A549 (cell line): Measurements from ENCODE around the gene SREBF1.

ENCODE experiments used
- EHMT2 ChIP-seq: fragments of 200-600 bp; sonication (generic); IDR thresholded peaks from 2 replicates; pipeline ENCODE4 v1.6.1; 2016; ENCODE audit warnings: antibody characterized with exemption, low read depth, mild to moderate bottlenecking, moderate library complexity
- ESRRA ChIP-seq: fragments of 150-350 bp; IDR thresholded peaks from 2 replicates; pipeline ENCODE4 v1.6.1; 2014; ENCODE audit warnings: mild to moderate bottlenecking, low read length, borderline replicate concordance
- NPAS2 ChIP-seq: fragments of 250-450 bp; sonication (Bioruptor Pico); IDR thresholded peaks from 2 replicates; pipeline ENCODE4 v1.8.0; 2022; ENCODE audit warnings: mild to moderate bottlenecking, moderate library complexity, borderline replicate concordance
- POLR2A ChIP-seq: IDR thresholded peaks from 2 replicates; pipeline ENCODE4 v1.6.1; 2012; ENCODE audit warnings: mild to moderate bottlenecking, low read length
- ZFP36 ChIP-seq: fragments of 450-650 bp; IDR thresholded peaks from 2 replicates; pipeline ENCODE4 v1.6.1; 2014; ENCODE audit warnings: borderline replicate concordance; ENCODE audit not compliant: partially characterized antibody
- TF ChIP-seq, protein P1 (sequence below): fragments of 150-350 bp; IDR thresholded peaks from 2 replicates; pipeline ENCODE4 v1.6.1; 2014; ENCODE audit warnings: low read depth, mild to moderate bottlenecking, low read length
- TF ChIP-seq, protein P2 (sequence below): fragments of >200 bp; sonication (Bioruptor Twin); formaldehyde crosslinking; IDR thresholded peaks from 3 replicates; pipeline ENCODE4 v1.5.1; 2016
- TF ChIP-seq, protein P3 (sequence below): fragments of 200-600 bp; sonication (generic); IDR thresholded peaks from 2 replicates; pipeline ENCODE4 v1.6.1; 2016; ENCODE audit warnings: antibody characterized with exemption, mild to moderate bottlenecking, moderate library complexity
- TF ChIP-seq, protein P4 (sequence below): IDR thresholded peaks from 2 replicates; pipeline ENCODE4 v1.6.1; 2012
- TF ChIP-seq, protein P5 (sequence below): IDR thresholded peaks from 2 replicates; pipeline ENCODE4 v1.6.1; 2012

DNA sequence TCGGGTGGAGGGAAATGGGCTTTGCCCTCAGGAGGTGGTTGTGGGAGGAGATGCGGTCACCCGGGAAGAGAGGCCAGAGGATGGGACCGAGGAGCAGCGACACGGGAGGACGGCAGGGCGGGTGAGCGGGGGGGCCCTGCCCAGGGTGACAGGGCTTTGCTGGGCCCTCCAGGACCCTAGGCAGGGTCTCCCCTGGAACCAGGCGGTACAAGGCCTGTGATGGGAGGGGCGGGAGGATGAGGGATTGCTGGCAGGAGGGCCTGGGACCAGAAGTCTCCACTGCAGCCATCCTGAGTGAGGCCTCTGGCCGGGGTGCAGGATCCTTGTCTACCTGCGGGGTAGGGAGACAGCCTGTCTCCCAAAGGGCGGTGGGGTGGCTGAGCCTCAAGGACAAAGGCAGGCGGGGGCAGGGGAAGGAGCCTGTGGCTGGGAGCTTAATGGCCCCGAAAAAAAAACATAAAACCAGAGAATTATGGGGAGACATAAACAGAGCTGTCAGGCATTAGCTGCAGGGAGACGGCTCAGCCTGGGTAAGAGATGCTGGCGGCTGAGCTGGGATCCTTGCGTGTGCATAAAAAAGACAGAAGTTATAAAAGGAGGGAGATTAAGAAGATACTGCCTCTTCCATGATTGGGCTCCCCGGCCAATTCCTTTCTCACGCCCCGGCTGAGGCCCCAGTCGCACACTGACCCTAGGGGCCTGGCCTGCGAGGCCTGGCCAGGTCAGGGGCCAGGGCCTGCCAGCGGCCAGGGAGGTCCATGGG is 66.7 kb downstream of the SREBF1 start:
- TF ChIP-seq, protein P1, sequence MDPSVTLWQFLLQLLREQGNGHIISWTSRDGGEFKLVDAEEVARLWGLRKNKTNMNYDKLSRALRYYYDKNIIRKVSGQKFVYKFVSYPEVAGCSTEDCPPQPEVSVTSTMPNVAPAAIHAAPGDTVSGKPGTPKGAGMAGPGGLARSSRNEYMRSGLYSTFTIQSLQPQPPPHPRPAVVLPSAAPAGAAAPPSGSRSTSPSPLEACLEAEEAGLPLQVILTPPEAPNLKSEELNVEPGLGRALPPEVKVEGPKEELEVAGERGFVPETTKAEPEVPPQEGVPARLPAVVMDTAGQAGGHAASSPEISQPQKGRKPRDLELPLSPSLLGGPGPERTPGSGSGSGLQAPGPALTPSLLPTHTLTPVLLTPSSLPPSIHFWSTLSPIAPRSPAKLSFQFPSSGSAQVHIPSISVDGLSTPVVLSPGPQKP, result no peak
- TF ChIP-seq, protein P2, sequence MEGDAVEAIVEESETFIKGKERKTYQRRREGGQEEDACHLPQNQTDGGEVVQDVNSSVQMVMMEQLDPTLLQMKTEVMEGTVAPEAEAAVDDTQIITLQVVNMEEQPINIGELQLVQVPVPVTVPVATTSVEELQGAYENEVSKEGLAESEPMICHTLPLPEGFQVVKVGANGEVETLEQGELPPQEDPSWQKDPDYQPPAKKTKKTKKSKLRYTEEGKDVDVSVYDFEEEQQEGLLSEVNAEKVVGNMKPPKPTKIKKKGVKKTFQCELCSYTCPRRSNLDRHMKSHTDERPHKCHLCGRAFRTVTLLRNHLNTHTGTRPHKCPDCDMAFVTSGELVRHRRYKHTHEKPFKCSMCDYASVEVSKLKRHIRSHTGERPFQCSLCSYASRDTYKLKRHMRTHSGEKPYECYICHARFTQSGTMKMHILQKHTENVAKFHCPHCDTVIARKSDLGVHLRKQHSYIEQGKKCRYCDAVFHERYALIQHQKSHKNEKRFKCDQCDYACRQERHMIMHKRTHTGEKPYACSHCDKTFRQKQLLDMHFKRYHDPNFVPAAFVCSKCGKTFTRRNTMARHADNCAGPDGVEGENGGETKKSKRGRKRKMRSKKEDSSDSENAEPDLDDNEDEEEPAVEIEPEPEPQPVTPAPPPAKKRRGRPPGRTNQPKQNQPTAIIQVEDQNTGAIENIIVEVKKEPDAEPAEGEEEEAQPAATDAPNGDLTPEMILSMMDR, result no peak
- TF ChIP-seq, protein P3, sequence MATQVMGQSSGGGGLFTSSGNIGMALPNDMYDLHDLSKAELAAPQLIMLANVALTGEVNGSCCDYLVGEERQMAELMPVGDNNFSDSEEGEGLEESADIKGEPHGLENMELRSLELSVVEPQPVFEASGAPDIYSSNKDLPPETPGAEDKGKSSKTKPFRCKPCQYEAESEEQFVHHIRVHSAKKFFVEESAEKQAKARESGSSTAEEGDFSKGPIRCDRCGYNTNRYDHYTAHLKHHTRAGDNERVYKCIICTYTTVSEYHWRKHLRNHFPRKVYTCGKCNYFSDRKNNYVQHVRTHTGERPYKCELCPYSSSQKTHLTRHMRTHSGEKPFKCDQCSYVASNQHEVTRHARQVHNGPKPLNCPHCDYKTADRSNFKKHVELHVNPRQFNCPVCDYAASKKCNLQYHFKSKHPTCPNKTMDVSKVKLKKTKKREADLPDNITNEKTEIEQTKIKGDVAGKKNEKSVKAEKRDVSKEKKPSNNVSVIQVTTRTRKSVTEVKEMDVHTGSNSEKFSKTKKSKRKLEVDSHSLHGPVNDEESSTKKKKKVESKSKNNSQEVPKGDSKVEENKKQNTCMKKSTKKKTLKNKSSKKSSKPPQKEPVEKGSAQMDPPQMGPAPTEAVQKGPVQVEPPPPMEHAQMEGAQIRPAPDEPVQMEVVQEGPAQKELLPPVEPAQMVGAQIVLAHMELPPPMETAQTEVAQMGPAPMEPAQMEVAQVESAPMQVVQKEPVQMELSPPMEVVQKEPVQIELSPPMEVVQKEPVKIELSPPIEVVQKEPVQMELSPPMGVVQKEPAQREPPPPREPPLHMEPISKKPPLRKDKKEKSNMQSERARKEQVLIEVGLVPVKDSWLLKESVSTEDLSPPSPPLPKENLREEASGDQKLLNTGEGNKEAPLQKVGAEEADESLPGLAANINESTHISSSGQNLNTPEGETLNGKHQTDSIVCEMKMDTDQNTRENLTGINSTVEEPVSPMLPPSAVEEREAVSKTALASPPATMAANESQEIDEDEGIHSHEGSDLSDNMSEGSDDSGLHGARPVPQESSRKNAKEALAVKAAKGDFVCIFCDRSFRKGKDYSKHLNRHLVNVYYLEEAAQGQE, result no peak
- TF ChIP-seq, protein P4, sequence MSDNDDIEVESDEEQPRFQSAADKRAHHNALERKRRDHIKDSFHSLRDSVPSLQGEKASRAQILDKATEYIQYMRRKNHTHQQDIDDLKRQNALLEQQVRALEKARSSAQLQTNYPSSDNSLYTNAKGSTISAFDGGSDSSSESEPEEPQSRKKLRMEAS, result no peak
- TF ChIP-seq POLR2A (no peak), ZFP36 (no peak), EHMT2 (no peak), NPAS2 (no peak), ESRRA (no peak)
- TF ChIP-seq, protein P5, sequence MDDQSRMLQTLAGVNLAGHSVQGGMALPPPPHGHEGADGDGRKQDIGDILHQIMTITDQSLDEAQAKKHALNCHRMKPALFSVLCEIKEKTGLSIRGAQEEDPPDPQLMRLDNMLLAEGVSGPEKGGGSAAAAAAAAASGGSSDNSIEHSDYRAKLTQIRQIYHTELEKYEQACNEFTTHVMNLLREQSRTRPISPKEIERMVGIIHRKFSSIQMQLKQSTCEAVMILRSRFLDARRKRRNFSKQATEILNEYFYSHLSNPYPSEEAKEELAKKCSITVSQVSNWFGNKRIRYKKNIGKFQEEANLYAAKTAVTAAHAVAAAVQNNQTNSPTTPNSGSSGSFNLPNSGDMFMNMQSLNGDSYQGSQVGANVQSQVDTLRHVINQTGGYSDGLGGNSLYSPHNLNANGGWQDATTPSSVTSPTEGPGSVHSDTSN, result no peak
